Transverse colon (tissue), 4 donors: Measurements from ENCODE around the gene PRKCA. TPM values are rescaled to one million over a fixed set of nuclear protein-coding genes. Genes with fewer than 3 reads are reported as not detected.

ENCODE experiments used
- DNase-seq: peaks from one replicate; pipeline ENCODE4 v3.0.0-alpha.2; 2019
- H3K27ac ChIP-seq, 4 donors: fragments of 200-600 bp; sonication (generic); 2 replicates each; pipeline ENCODE4 v1.5.1; 2016 to 2018; ENCODE audit warnings: inconsistent platforms in 4 of 4
- H3K27me3 ChIP-seq: fragments of 200-600 bp; sonication (generic); 2 replicates; pipeline ENCODE4 v1.5.1; 2017; ENCODE audit warnings: inconsistent platforms
- H3K36me3 ChIP-seq, 4 donors: fragments of 200-600 bp; sonication (generic); 2 replicates each; pipeline ENCODE4 v1.5.1; 2017 to 2019; ENCODE audit warnings: inconsistent platforms in 4 of 4
- H3K4me1 ChIP-seq, 4 donors: fragments of 200-600 bp; sonication (generic); 2 replicates each; pipeline ENCODE4 v1.5.1; 2017 to 2020; ENCODE audit warnings: inconsistent platforms in 4 of 4
- H3K4me3 ChIP-seq, 4 donors: fragments of 200-600 bp; sonication (generic); 1 replicate in 1 of 4; 2 replicates in 3 of 4; pipeline versions ENCODE4 v1.5.1 to v1.6.1; 2017 to 2019; ENCODE audit warnings: inconsistent platforms in 4 of 4
- H3K9me3 ChIP-seq, 2 donors: fragments of 200-600 bp; sonication (generic); 2 replicates each; pipeline ENCODE4 v1.5.1; 2017 to 2019; ENCODE audit warnings: inconsistent platforms in 2 of 2
- EP300 ChIP-seq: sonication (generic); formaldehyde crosslinking; IDR thresholded peaks from one replicate; pipeline ENCODE4 v1.6.1; 2017; ENCODE audit warnings: antibody characterized with exemption, low read depth
- POLR2A ChIP-seq: fragments of 450-650 bp; IDR thresholded peaks from one replicate; pipeline ENCODE4 v1.6.1; 2016; ENCODE audit warnings: antibody characterized with exemption, mild to moderate bottlenecking, moderate library complexity
- POLR2AphosphoS5 ChIP-seq, 3 donors: sonication (generic); formaldehyde crosslinking; IDR thresholded peaks; one replicate each; pipeline ENCODE4 v1.6.1; 2016; ENCODE audit warnings: antibody characterized with exemption in 3 of 3
- WGBS, 2 donors: methylation state at CpG; one replicate each; pipeline ENCODE4 v1.1.5; 2018; ENCODE audit warnings: low coverage in 1 of 2; 5-methylcytosine and 5-hydroxymethylcytosine counted together
- in situ Hi-C, 4 donors: fragments of 200-750 bp; cut with MboI; loops; one replicate each; pipeline versions ENCODE4 v1.15.0 to v1.15.1; 2017; ENCODE audit warnings: low sequenced_read_pairs in 3 of 4, low pct_ligation_motif_present in 1 of 4, low pct_unique_long_range_greater_than_20kb in 1 of 4
- intact Hi-C: fragments of 100-400 bp; cut with DNase I; formaldehyde crosslinking; loops from one replicate; pipeline ENCODE4 v1.15.1; 2023; ENCODE audit warnings: low total_unique reads
- total RNA-seq, 4 donors: library from RNA; depleted of rRNA; stranded (reverse); fragments of >200 nt; gene quantifications; one replicate each; pipeline ENCODE4 v1.1.0, GENCODE V29; 2016
- TF ChIP-seq, protein P1 (sequence below), 5 experiments: fragments of 200-600 bp in 3 of 5; fragments of 450-650 bp in 2 of 5; sonication (generic) in 3 of 5; IDR thresholded peaks; 1 replicate in 2 of 5; 2 replicates in 3 of 5; pipeline ENCODE4 v1.5.1; 2016 to 2017; ENCODE audit warnings: antibody characterized with exemption in 5 of 5, inconsistent platforms in 3 of 5, mild to moderate bottlenecking in 2 of 5, moderate library complexity in 1 of 5

PRKCA gene
- total RNA-seq, 4 donors from 2014 or later, result 16.1 to 49.7 (median 31.7) TPM

DNA sequence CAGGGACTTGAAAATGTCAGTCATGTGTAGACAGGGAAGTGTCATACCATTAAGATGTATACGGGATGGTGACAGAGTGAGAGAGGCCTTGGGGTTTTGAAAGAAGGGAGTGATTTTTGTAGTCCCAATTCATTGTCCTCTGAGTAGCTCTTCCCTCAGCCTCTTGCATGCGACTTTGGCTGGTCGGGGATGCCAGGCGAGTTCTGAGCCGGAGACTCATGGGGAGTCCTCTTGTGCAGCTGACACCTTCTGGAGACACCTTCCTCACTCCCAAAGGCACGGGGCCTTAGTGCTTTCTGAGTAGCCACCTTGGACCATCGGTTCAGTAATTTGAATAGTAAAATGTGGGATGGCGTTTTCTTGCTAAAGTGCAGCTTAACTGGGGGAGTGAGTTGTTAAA lies 144.7 kb downstream of the PRKCA start:
- Histone ChIP-seq H3K9me3 (no peaks in the 10 kb centered on the region), H3K4me1 (peaks cover 0 to 25% (median 10%) of the 10 kb centered on the region in 4 donors), H3K4me3 (no peak overlapping the region), H3K27ac (no peak overlapping the region), H3K36me3 (no peaks in the 10 kb centered on the region), H3K27me3 (no peaks in the 10 kb centered on the region)
- in situ Hi-C loops, result loop anchor here in 1 of 4 donors (25.0 kb wide), 1 partner anchor 185 kb away; no protein-coding TSS in a partner anchor
- no peak for DNase-seq
- TF ChIP-seq POLR2AphosphoS5 (IDR thresholded peaks at IDR 0.05), result no peak
- TF ChIP-seq EP300, result no peak
- no peak for TF ChIP-seq POLR2A
- intact Hi-C loops, result no loop called here
- WGBS, 2 donors, result 95% methylated on average over 8 of the region's 8 CpGs; no CpG with 5 or more reads in 1 of the 2 donors

DNA sequence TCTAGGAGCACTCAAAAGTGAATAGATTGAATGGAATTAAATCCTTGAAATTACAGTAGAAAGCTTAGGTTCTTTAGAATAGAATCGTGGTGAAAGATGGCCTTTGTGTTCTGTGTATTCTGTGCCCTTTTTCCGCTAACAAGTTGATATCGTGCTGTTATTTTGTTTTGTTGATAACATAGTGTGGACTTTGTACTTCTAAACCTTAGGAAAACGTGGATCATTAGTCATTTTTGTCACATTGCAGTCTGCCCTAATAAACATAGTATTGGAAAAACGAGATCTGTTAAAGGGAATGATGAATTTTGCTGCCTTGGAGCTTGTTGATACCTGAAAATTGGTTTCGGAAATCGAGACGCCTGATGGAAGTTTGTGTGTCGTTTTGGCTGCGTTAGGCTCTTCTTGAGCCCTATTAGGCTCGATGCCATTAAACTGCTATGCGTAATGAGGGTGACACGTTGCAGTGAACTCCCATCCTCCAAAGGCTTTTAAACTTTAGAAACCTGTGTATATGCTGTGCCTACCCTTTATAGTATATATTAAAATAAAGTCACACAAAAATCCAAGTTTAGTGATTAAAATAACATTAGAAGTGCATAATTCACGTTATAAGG lies 145.7 kb downstream of the PRKCA start:
- Histone ChIP-seq H3K4me3 (no peak overlapping the region), H3K27ac (no peak overlapping the region), H3K9me3 (no peaks in the 10 kb centered on the region), H3K27me3 (no peaks in the 10 kb centered on the region), H3K36me3 (no peaks in the 10 kb centered on the region), H3K4me1 (peaks cover 0 to 25% (median 10%) of the 10 kb centered on the region in 4 donors)
- intact Hi-C loops, result no loop called here
- no peak for DNase-seq
- in situ Hi-C loops, result loop anchor here in 1 of 4 donors (25.0 kb wide), 1 partner anchor 186 kb away; no protein-coding TSS in a partner anchor
- WGBS, 2 donors, result 84% methylated on average over 14 of the region's 14 CpGs
- TF ChIP-seq EP300, result no peak
- TF ChIP-seq POLR2A, result no peak
- no peak for TF ChIP-seq POLR2AphosphoS5 (IDR thresholded peaks at IDR 0.05)
- TF ChIP-seq, protein P1, sequence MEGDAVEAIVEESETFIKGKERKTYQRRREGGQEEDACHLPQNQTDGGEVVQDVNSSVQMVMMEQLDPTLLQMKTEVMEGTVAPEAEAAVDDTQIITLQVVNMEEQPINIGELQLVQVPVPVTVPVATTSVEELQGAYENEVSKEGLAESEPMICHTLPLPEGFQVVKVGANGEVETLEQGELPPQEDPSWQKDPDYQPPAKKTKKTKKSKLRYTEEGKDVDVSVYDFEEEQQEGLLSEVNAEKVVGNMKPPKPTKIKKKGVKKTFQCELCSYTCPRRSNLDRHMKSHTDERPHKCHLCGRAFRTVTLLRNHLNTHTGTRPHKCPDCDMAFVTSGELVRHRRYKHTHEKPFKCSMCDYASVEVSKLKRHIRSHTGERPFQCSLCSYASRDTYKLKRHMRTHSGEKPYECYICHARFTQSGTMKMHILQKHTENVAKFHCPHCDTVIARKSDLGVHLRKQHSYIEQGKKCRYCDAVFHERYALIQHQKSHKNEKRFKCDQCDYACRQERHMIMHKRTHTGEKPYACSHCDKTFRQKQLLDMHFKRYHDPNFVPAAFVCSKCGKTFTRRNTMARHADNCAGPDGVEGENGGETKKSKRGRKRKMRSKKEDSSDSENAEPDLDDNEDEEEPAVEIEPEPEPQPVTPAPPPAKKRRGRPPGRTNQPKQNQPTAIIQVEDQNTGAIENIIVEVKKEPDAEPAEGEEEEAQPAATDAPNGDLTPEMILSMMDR (IDR thresholded peaks at IDR 0.05), result no peak

DNA sequence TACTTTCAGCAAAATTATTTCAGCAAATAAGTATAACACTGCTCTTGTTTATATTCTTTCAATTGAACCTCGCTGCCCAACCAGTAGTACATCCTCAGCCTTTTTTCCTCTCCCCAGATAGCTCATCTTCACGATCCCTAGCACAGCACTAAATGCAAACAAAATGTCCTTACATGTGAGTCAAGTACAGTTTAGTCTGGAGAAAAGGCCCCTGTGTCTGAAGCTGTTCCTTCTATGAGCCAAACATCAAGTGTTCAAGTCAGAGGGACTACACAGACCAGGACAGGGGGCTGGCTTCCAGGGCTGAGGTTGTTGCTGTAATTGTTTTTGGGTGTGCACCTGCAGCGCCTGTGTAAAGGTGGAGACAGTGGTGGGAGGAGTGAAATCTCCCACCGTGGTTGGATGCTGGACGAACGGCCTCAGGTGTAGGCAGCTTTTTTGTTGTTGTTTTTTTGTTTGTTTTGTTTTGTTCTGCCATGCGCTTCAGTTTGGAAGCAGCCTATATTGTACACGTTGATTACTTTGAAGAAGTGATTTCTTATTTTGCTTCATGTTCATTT lies 147.1 kb downstream of the PRKCA start:
- Histone ChIP-seq H3K27ac (no peak overlapping the region), H3K4me3 (no peak overlapping the region), H3K36me3 (no peaks in the 10 kb centered on the region), H3K9me3 (no peaks in the 10 kb centered on the region), H3K27me3 (no peaks in the 10 kb centered on the region), H3K4me1 (peaks cover 0 to 25% (median 10%) of the 10 kb centered on the region in 4 donors)
- in situ Hi-C loops, result loop anchor here in 1 of 4 donors (25.0 kb wide), 1 partner anchor 187 kb away; no protein-coding TSS in a partner anchor
- DNase-seq, result no peak
- intact Hi-C loops, result no loop called here
- TF ChIP-seq POLR2A, result no peak
- TF ChIP-seq POLR2AphosphoS5 (IDR thresholded peaks at IDR 0.05), result no peak
- TF ChIP-seq EP300, result no peak
- TF ChIP-seq, protein P1 (IDR thresholded peaks at IDR 0.05), result no peak
- 74 to 78% methylated on average over 3 to 8 of the region's 8 CpGs for WGBS, 2 donors

DNA sequence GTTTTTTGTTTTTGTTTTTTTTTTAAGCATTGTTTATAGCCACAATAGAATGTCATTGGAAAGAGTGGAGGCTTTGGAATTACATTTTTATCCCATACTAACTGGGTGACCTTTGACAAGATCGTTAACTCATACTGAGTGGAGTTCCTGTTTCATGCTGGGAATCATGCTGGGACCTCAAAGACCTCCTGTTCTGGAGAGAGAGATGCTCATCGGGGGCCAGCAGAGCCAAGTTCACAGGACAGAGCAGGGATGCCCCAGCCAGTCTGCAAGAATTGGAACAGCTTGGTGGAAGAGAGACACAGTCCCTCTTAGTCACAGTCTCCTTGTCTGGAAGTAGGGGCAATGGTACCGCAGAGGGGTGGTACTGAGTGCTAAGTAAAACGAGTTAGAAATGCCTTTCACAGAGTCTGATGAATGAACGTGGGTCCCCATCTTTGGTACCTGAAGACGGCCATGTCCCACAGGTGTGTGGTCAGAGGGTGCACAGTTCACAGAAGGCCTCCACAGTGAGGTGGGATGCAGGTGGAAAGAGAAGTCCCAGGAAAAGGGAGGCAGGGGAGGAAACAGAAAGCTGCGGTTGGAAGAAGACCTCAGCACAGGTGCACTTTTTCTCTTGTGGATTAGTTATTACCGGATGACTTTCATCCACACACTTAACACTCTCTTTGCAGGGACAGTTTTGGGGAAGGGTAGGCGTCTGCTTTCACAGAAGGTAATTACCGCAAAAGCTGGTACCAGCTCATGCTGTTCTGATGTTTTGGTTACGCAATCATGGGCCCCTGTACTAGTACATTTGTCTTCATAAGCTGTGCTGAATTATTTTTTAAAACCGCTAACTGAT lies 147.8 kb downstream of the PRKCA start:
- Histone ChIP-seq H3K9me3 (no peaks in the 10 kb centered on the region), H3K4me3 (no peak overlapping the region), H3K27me3 (no peaks in the 10 kb centered on the region), H3K4me1 (peaks cover 0 to 25% (median 10%) of the 10 kb centered on the region in 4 donors), H3K27ac (no peak overlapping the region), H3K36me3 (no peaks in the 10 kb centered on the region)
- intact Hi-C loops, result no loop called here
- in situ Hi-C loops, result no loop called here
- no peak for DNase-seq
- 67 to 84% methylated on average over 6 to 12 of the region's 12 CpGs for WGBS, 2 donors
- no peak for TF ChIP-seq POLR2A
- TF ChIP-seq EP300, result no peak

DNA sequence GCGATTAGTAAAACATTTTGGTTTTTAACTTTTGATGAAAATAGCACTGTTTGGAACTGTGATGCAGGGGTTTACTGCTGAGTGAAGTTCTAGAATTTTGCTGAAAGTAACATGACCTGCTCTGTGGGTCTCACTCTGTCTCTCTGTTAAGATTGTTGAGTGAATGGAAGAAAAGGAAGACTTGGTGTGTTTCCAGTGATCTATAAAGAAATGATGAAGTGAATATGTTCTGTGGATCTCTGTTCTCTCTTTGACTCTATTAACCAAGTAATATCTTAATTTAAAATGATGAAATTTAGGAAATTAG lies 148.4 kb downstream of the PRKCA start:
- WGBS, 2 donors, result 97 to 100% methylated on average over 1 of the region's 1 CpG
- Histone ChIP-seq H3K36me3 (no peaks in the 10 kb centered on the region), H3K27ac (no peak overlapping the region), H3K4me3 (no peak overlapping the region), H3K4me1 (peaks cover 0 to 25% (median 10%) of the 10 kb centered on the region in 4 donors), H3K27me3 (no peaks in the 10 kb centered on the region), H3K9me3 (no peaks in the 10 kb centered on the region)
- in situ Hi-C loops (no loop called here), intact Hi-C loops (no loop called here)
- TF ChIP-seq, protein P1 (IDR thresholded peaks at IDR 0.05), result no peak
- TF ChIP-seq POLR2A, result no peak
- no peak for TF ChIP-seq POLR2AphosphoS5 (IDR thresholded peaks at IDR 0.05)
- no peak for TF ChIP-seq EP300
- DNase-seq, result no peak
